Thoracic aorta (tissue), 2 donors: Measurements from ENCODE around the gene TTC13. TPM values are rescaled to one million over a fixed set of nuclear protein-coding genes. Genes with fewer than 3 reads are reported as not detected.

Experiments
- ATAC-seq: fragments of 150-250 bp; one replicate; pipeline ENCODE4 v1.8.0; 2017; ENCODE audit warnings: low read depth; ENCODE audit not compliant: insufficient number of reproducible peaks, low FRiP score
- DNase-seq: peaks from one replicate; pipeline ENCODE4 v3.0.0-alpha.2; 2020; ENCODE audit warnings: low spot score
- H3K27ac ChIP-seq, 2 donors: fragments of 200-600 bp; sonication (generic); 1 replicate in 1 of 2; 2 replicates in 1 of 2; pipeline ENCODE4 v1.5.1; 2016; ENCODE audit warnings: mild to moderate bottlenecking in 2 of 2, moderate library complexity in 2 of 2
- H3K27me3 ChIP-seq: fragments of 200-600 bp; sonication (generic); replicated peaks from 2 replicates; pipeline ENCODE4 v1.6.0; 2016; ENCODE audit warnings: mild to moderate bottlenecking; ENCODE audit not compliant: insufficient read depth
- H3K36me3 ChIP-seq: fragments of 200-600 bp; sonication (generic); one replicate; pipeline ENCODE4 v1.5.1; 2016
- H3K4me1 ChIP-seq, 2 donors: fragments of 200-600 bp; sonication (generic); 1 replicate in 1 of 2; 2 replicates in 1 of 2; pipeline versions ENCODE4 v1.5.1 to v1.6.0; 2016; ENCODE audit warnings: low read depth in 2 of 2, mild to moderate bottlenecking in 1 of 2; ENCODE audit not compliant: control insufficient read depth in 1 of 2
- H3K4me3 ChIP-seq: fragments of 200-600 bp; sonication (generic); 2 replicates; pipeline ENCODE4 v1.5.1; 2016; ENCODE audit warnings: mild to moderate bottlenecking
- H3K9me3 ChIP-seq: fragments of 200-600 bp; sonication (generic); 2 replicates; pipeline ENCODE4 v1.5.1; 2016
- total RNA-seq, 2 donors: library from RNA; depleted of rRNA; stranded (reverse); fragments of >200 nt; gene quantifications; one replicate each; pipeline versions ENCODE4 v1.1.0 to v1.2.3, GENCODE V29; 2016
- TF ChIP-seq, protein P1 (sequence below): fragments of 200-600 bp; sonication (generic); IDR thresholded peaks from one replicate; pipeline ENCODE4 v1.5.1; 2019; ENCODE audit warnings: antibody characterized with exemption

TTC13 gene
- total RNA-seq = 10 to 100 TPM; 35.0 to 66.1 TPM

DNA sequence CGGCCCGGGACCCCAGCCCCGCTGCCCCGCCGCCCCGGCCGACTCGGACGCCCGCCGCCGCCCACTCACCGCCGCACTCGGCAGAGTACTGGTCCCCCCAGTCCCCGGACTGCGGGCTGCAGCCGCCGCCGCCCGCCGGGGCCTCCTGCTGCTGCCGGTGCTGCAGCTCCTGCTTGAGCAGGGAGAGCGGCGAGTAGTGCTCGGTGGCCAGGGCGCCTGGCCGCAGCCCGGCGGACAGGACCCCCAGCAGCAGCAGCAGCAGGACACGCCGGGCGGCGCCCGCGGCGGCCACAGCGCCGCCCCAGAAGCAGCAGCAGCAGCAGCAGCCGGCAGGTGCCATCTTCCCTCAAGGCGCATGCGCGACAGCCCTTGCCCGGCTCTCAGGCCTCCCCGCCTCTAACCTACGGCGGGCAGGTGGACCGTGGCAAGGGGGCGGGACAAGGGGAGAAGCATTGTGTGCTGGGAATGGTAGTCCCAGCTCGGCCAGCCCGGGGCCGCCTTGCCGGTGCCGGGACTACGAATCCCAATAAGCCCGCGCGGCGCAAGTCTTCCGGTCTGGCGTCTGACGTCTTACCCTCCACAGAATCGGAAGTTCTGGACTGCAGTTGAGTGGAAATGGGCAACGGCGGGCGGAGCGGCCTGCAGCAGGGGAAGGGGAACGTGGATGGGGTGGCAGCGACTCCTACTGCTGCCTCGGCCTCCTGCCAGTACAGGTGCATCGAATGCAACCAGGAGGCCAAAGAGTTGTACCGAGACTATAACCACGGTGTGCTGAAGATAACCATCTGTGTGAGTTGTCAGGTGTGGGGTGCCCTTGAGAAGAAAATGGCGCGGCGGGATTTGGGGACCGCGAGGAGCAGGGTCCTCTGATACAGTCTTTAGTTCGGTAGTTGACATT is at the start of gene TTC13, which contains the start of gene ARV1:
Gene TTC13, minus strand, starts transcription at position 371 of the 898 bp plus-strand sequence. Its CDS starts 31 bp downstream, at position 340.
Gene ARV1, plus strand, starts transcription at position 604 of the 898 bp plus-strand sequence. Its CDS starts 12 bp downstream, at position 616.
- no peaks in the 10 kb centered on the region for H3K9me3 ChIP-seq
- no peaks in the 10 kb centered on the region for H3K27me3 ChIP-seq
- H3K4me3 ChIP-seq = peak within 1 kb of the TSS; percentile 87
- peaks cover 8 to 21% of the 10 kb centered on the region in 2 donors for H3K4me1 ChIP-seq
- peak within 1 kb of the TSS; percentile 20 to 34 for H3K27ac ChIP-seq
- TF ChIP-seq, protein P1, sequence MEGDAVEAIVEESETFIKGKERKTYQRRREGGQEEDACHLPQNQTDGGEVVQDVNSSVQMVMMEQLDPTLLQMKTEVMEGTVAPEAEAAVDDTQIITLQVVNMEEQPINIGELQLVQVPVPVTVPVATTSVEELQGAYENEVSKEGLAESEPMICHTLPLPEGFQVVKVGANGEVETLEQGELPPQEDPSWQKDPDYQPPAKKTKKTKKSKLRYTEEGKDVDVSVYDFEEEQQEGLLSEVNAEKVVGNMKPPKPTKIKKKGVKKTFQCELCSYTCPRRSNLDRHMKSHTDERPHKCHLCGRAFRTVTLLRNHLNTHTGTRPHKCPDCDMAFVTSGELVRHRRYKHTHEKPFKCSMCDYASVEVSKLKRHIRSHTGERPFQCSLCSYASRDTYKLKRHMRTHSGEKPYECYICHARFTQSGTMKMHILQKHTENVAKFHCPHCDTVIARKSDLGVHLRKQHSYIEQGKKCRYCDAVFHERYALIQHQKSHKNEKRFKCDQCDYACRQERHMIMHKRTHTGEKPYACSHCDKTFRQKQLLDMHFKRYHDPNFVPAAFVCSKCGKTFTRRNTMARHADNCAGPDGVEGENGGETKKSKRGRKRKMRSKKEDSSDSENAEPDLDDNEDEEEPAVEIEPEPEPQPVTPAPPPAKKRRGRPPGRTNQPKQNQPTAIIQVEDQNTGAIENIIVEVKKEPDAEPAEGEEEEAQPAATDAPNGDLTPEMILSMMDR = no peak
- peak; percentile 93 for DNase-seq
- no peaks in the 10 kb centered on the region for H3K36me3 ChIP-seq
- peak; percentile 90 for ATAC-seq

DNA sequence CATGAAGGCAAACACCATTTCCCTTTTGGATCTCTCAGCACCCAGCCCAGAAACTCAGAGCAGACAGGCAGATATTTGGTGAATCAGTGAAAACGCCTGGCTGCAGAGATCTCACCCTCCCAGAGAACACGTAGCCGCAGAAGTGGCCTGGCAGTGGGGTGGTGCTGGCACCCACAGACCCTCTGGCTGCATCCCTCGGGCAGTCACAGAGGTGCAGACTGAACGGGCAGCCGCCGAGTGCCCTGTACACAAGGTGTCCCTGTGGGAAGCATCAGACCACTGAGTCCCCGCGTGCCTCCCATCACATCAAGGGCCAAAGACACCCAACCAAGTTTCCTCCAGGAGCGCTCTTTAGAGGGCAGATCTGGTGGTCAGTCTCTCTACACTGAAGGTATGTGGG is 49.3 kb upstream of the TTC13 start:
- Histone ChIP-seq H3K4me3 (no peak overlapping the region), H3K27ac (no peak overlapping the region), H3K4me1 (no peaks in the 10 kb centered on the region), H3K9me3 (no peaks in the 10 kb centered on the region), H3K36me3 (no peaks in the 10 kb centered on the region), H3K27me3 (no peaks in the 10 kb centered on the region)
- ATAC-seq = no peak
- TF ChIP-seq, protein P1 = no peak
- no peak for DNase-seq

- TF ChIP-seq, protein P1 = no peak
- Histone ChIP-seq H3K27ac (no peak overlapping the region), H3K4me3 (no peak overlapping the region), H3K4me1 (no peaks in the 10 kb centered on the region), H3K9me3 (no peaks in the 10 kb centered on the region), H3K36me3 (no peaks in the 10 kb centered on the region), H3K27me3 (no peaks in the 10 kb centered on the region)
- ATAC-seq (no peak), DNase-seq (no peak)
These were observed 48.7 kb upstream of the TTC13 start for GRCh38 chr1:231027136-231027925.

- no peaks in the 10 kb centered on the region for H3K36me3 ChIP-seq
- no peak for ATAC-seq
These were observed 47.9 kb upstream of the TTC13 start for GRCh38 chr1:231026576-231026975.

More at GRCh38 chr1:231026576-231026975, 47.9 kb upstream of the TTC13 start:
- H3K9me3 ChIP-seq = no peaks in the 10 kb centered on the region
- no peak overlapping the region for H3K27ac ChIP-seq
- no peak overlapping the region for H3K4me3 ChIP-seq
- DNase-seq = no peak
- TF ChIP-seq, protein P1 = no peak
- H3K4me1 ChIP-seq = no peaks in the 10 kb centered on the region
- H3K27me3 ChIP-seq = no peaks in the 10 kb centered on the region
